K562 (cell line): ENCODE measurements around the gene CDH1. TPM values are rescaled to one million over a fixed set of nuclear protein-coding genes. Genes with fewer than 3 reads are reported as not detected.

ENCODE experiments used
- ATAC-seq: fragments of 200-7000 bp; cut with Tn5 transposase; 3 replicates; pipeline ENCODE4 v1.9.1; 2020; ENCODE audit warnings: moderate library complexity
- BruUV-seq: library from RNA; stranded (reverse); fragments of 400-500 nt; replicated peaks from 2 replicates; lab custom pipeline; 2021; lab: Mats Ljungman, UMichigan
- CTCF ChIA-PET: fragments of 300-600 bp; formaldehyde crosslinking; extraction: SDS; loops from one replicate; lab custom pipeline; 2021; ENCODE audit warnings: low intra/inter-chr PET ratio; lab: Yijun Ruan, JAX
- POLR2A ChIA-PET: fragments of 300-600, 350-650 bp; sonication (Branson Sonifier 250); formaldehyde crosslinking; extraction: SDS; loops from one replicate; lab custom pipeline; 2021; ENCODE audit warnings: antibody characterized with exemption, inconsistent platforms; lab: Yijun Ruan, JAX
- DNase-seq, 4 experiments: peaks; one replicate each; pipeline versions ENCODE4 v3.0.0 to v3.0.0-alpha.2; 2011 to 2018; ENCODE audit warnings: low spot score in 3 of 4, mixed read lengths in 3 of 4; ENCODE audit errors: extremely low read depth in 1 of 4
- FAIRE-seq: peaks from 2 replicates; lab custom pipeline; 2011; peaks lifted over from hg19 to GRCh38; lab: Jason Lieb, UNC
- H2AFZ ChIP-seq: 2 replicates; pipeline ENCODE4 v1.6.0; 2011; ENCODE audit warnings: low read depth, low read length, control low read depth, inconsistent platforms
- H3K27ac ChIP-seq: fragments of 200-600 bp; 3 replicates; pipeline ENCODE4 v1.8.0; 2011; ENCODE audit warnings: low read depth, mild to moderate bottlenecking, control low read depth, inconsistent platforms, low read length, moderate library complexity, mixed read lengths; ENCODE audit errors: extremely low read depth
- H3K27me3 ChIP-seq, 2 experiments: fragments of 300-600 bp in 1 of 2; 2 replicates in 1 of 2; 3 replicates in 1 of 2; pipeline versions ENCODE4 v1.6.0 to v1.8.0; 2011; ENCODE audit warnings: inconsistent platforms in 2 of 2, low read length in 2 of 2, mild to moderate bottlenecking in 1 of 2, mixed read lengths in 1 of 2, moderate library complexity in 1 of 2; ENCODE audit not compliant: control insufficient read depth in 2 of 2, insufficient read depth in 2 of 2
- H3K36me3 ChIP-seq: fragments of 300-600 bp; 3 replicates; pipeline ENCODE4 v1.8.0; 2011; ENCODE audit warnings: mild to moderate bottlenecking, low read length, inconsistent platforms; ENCODE audit not compliant: control insufficient read depth, insufficient read depth
- H3K4me1 ChIP-seq, 2 experiments: fragments of 200-600 bp in 1 of 2; replicated peaks in 1 of 2; 2 replicates in 1 of 2; 3 replicates in 1 of 2; pipeline versions ENCODE4 v1.5.1 to v1.8.0; 2011; ENCODE audit warnings: inconsistent platforms in 2 of 2, low read length in 2 of 2, mild to moderate bottlenecking in 1 of 2, mixed read lengths in 1 of 2, moderate library complexity in 1 of 2; ENCODE audit not compliant: control insufficient read depth in 2 of 2, insufficient read depth in 2 of 2
- H3K4me2 ChIP-seq: 2 replicates; pipeline ENCODE4 v1.6.1; 2011; ENCODE audit warnings: low read length, control low read depth, inconsistent platforms, mixed read lengths; ENCODE audit not compliant: insufficient read depth
- H3K4me3 ChIP-seq: fragments of 200-600 bp; sonication (generic), shearing (Covaris generic); 2 replicates; pipeline ENCODE4 v1.5.1; 2016; ENCODE audit warnings: control low read depth, inconsistent platforms
- H3K79me2 ChIP-seq: fragments of 200-600 bp; 3 replicates; pipeline ENCODE4 v1.8.0; 2011; ENCODE audit warnings: low read length, inconsistent platforms; ENCODE audit not compliant: control insufficient read depth, insufficient read depth
- H3K9ac ChIP-seq, 2 experiments: 2 replicates each; pipeline versions ENCODE4 v1.6.0 to v1.6.1; 2011; ENCODE audit warnings: low read depth in 2 of 2, low read length in 2 of 2, control low read depth in 1 of 2, inconsistent platforms in 1 of 2, mild to moderate bottlenecking in 1 of 2, mixed read lengths in 1 of 2; ENCODE audit not compliant: insufficient read depth in 1 of 2
- H3K9me1 ChIP-seq: one replicate; pipeline ENCODE4 v1.6.0; 2011; ENCODE audit warnings: inconsistent platforms, mild to moderate bottlenecking, low read length, moderate library complexity; ENCODE audit not compliant: control insufficient read depth, insufficient read depth
- H3K9me3 ChIP-seq: replicated peaks from 2 replicates; pipeline ENCODE4 v1.5.1; 2011; ENCODE audit warnings: low read depth, low read length, inconsistent platforms; ENCODE audit not compliant: control insufficient read depth, insufficient read depth
- H4K20me1 ChIP-seq: replicated peaks from 2 replicates; pipeline ENCODE4 v1.6.1; 2011; ENCODE audit warnings: low read length, inconsistent platforms, mixed read lengths; ENCODE audit not compliant: control insufficient read depth, insufficient read depth
- EHMT2 ChIP-seq: fragments of 450-650 bp; IDR thresholded peaks from 2 replicates; pipeline ENCODE4 v1.6.1; 2018; ENCODE audit warnings: antibody characterized with exemption
- MED1 ChIP-seq: sonication (generic); formaldehyde crosslinking; IDR thresholded peaks from 2 replicates; pipeline ENCODE4 v1.8.1; 2023; ENCODE audit warnings: missing genetic modification reagents, borderline replicate concordance
- RBM22 ChIP-seq: fragments of 200-400 bp; formaldehyde crosslinking; IDR thresholded peaks from 2 replicates; pipeline ENCODE4 v1.6.1; 2018; ENCODE audit warnings: low read length, low read depth; ENCODE audit not compliant: poor library complexity, severe bottlenecking
- WGBS: fragments of 100-300 bp; shearing (Covaris generic); methylation state at CpG from one replicate; pipeline ENCODE4 v1.1.6; 2016; ENCODE audit warnings: low coverage, mixed read lengths; ENCODE audit not compliant: insufficient coverage; ENCODE audit errors: missing lambda C conversion rate; 5-methylcytosine and 5-hydroxymethylcytosine counted together
- in situ Hi-C: fragments of 300-500 bp; cut with MboI; formaldehyde crosslinking; loops from 4 replicates; pipeline ENCODE4 v1.15.0; 2018; ENCODE audit warnings: inconsistent platforms, mixed read lengths
- intact Hi-C: fragments of 100-400 bp; cut with micrococcal nuclease; formaldehyde crosslinking; loops from 2 replicates; pipeline ENCODE4 v1.14.2; 2022
- polyA plus RNA-seq, 8 experiments: library from polyadenylated mRNA; depleted of rRNA in 4 of 8; stranded (reverse) in 5 of 8; unstranded in 3 of 8; fragments of >200 nt; fragmentation: Nextera tagmentation in 2 of 8; fragmentation: Illumina TruSeq in 1 of 8; extraction: Ambion mirVana in 2 of 8; extraction: Trizol in 1 of 8; gene quantifications; 2 replicates each; pipeline versions ENCODE4 v1.2.1 to v1.2.3, GENCODE V29; 2011 to 2014; ENCODE audit warnings: inconsistent platforms in 1 of 8, missing spikeins in 1 of 8
- total RNA-seq, 7 experiments: library from RNA; depleted of rRNA in 6 of 7; stranded (reverse); fragments of >200 nt in 6 of 7; fragmentation: Illumina TruSeq in 2 of 7; extraction: Trizol in 2 of 7; gene quantifications; 2 replicates each; pipeline versions ENCODE4 v1.2.1 to v1.2.3, GENCODE V29; 2011 to 2021; ENCODE audit warnings: low replicate concordance in 1 of 7
- TF ChIP-seq, protein P1 (sequence below), 2 experiments: fragments of 450-650 bp; IDR thresholded peaks; 2 replicates each; pipeline ENCODE4 v1.6.1; 2018; ENCODE audit warnings: mild to moderate bottlenecking in 2 of 2, low read depth in 1 of 2; ENCODE audit not compliant: partially characterized antibody in 2 of 2
- TF ChIP-seq, protein P2 (sequence below): sonication (generic); IDR thresholded peaks from 2 replicates; pipeline ENCODE4 v1.6.1; 2016
- TF ChIP-seq, protein P3 (sequence below): sonication (generic); formaldehyde crosslinking; IDR thresholded peaks from 2 replicates; pipeline ENCODE4 v1.8.1; 2022; ENCODE audit warnings: missing genetic modification reagents
- TF ChIP-seq, protein P4 (sequence below): sonication (generic); formaldehyde crosslinking; IDR thresholded peaks from 2 replicates; pipeline ENCODE4 v1.8.1; 2023; ENCODE audit warnings: missing genetic modification reagents, mild to moderate bottlenecking, borderline replicate concordance

Gene CDH1
- total and polyA plus RNA-seq, 9 of the 15 experiments (the other 6 are each of a cell fraction or from before 2014, with no cell fraction given): 0.01 to 0.69 TPM; not detected in 7

DNA sequence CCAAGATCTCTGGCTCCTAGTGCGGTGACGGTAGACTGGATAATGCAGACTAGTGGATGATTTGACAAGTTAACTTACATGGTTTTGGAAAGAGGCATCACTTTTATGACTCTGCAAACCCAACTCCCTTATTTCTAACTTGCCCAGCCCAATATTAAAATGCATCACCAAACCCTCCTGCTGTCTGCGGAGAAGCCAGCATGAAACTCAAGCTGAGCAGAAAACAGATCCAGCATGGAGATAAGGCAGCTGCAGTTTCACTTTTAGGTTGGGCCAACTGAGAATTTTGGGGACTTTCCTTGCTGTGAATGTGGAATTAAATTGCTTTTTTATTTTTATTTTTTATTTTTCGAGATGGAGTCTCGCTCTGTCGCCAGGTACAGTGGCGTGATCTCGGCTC, 27.8 kb downstream of the CDH1 start (continued):
- no peak for TF ChIP-seq EHMT2
- TF ChIP-seq, protein P1, sequence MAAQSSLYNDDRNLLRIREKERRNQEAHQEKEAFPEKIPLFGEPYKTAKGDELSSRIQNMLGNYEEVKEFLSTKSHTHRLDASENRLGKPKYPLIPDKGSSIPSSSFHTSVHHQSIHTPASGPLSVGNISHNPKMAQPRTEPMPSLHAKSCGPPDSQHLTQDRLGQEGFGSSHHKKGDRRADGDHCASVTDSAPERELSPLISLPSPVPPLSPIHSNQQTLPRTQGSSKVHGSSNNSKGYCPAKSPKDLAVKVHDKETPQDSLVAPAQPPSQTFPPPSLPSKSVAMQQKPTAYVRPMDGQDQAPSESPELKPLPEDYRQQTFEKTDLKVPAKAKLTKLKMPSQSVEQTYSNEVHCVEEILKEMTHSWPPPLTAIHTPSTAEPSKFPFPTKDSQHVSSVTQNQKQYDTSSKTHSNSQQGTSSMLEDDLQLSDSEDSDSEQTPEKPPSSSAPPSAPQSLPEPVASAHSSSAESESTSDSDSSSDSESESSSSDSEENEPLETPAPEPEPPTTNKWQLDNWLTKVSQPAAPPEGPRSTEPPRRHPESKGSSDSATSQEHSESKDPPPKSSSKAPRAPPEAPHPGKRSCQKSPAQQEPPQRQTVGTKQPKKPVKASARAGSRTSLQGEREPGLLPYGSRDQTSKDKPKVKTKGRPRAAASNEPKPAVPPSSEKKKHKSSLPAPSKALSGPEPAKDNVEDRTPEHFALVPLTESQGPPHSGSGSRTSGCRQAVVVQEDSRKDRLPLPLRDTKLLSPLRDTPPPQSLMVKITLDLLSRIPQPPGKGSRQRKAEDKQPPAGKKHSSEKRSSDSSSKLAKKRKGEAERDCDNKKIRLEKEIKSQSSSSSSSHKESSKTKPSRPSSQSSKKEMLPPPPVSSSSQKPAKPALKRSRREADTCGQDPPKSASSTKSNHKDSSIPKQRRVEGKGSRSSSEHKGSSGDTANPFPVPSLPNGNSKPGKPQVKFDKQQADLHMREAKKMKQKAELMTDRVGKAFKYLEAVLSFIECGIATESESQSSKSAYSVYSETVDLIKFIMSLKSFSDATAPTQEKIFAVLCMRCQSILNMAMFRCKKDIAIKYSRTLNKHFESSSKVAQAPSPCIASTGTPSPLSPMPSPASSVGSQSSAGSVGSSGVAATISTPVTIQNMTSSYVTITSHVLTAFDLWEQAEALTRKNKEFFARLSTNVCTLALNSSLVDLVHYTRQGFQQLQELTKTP (IDR thresholded peaks at IDR 0.05; ENCODE audit: low read depth in 1 of 2, partially characterized antibody in 2 of 2): no peak
- TF ChIP-seq, protein P2, sequence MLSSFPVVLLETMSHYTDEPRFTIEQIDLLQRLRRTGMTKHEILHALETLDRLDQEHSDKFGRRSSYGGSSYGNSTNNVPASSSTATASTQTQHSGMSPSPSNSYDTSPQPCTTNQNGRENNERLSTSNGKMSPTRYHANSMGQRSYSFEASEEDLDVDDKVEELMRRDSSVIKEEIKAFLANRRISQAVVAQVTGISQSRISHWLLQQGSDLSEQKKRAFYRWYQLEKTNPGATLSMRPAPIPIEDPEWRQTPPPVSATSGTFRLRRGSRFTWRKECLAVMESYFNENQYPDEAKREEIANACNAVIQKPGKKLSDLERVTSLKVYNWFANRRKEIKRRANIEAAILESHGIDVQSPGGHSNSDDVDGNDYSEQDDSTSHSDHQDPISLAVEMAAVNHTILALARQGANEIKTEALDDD: peak; percentile 45; the same call in 1 of the 2 replicates

DNA sequence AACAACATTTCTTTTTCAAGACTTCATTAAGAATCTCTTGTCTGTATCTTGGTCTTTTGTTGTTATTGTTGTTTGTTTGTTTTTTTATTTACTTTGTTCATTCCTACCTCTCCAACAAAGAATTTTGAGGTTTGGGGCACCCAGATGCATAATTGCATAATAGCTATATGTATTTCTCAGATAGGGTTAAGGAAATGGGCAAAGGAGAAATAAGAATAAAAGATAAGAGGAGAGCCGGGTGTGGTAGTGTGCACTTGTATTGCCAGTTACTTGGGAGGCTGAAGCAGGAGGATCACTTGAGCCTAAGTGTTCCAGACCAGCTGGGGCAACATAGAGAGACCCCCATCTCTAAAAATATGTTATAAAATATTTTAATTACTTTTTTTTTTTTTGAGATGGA, 30.5 kb downstream of the CDH1 start:
- intact Hi-C loops (no loop called here), in situ Hi-C loops (no loop called here)
- H3K9me1 ChIP-seq: no peaks in the 10 kb centered on the region
- BruUV-seq: no TSS peak
- H3K4me3 ChIP-seq: no peak overlapping the region
- no peaks in the 10 kb centered on the region for H3K9me3 ChIP-seq
- H3K27ac ChIP-seq: no peak overlapping the region
- ChIA-PET POLR2A (interaction anchor here (0.6 to 2.0 kb wide), 2 partner anchors 11 to 26 kb away, joined by 3 to 4 read pairs; no protein-coding TSS in a partner anchor), CTCF (no interaction called here)
- H2AFZ ChIP-seq: no peak overlapping the region
- H3K27me3 ChIP-seq: no peaks in the 10 kb centered on the region
- 15% methylated on average over 1 of the region's 1 CpG for WGBS
- H3K4me1 ChIP-seq: peaks cover 10 to 31% of the 10 kb centered on the region in 2 experiments; a peak in 4 of 5 replicates
- no peak overlapping the region for H3K4me2 ChIP-seq
- FAIRE-seq: no peak
- no peak overlapping the region for H3K9ac ChIP-seq
- H4K20me1 ChIP-seq: no peaks in the 10 kb centered on the region; the same call in 1 of the 2 replicates
- H3K36me3 ChIP-seq: no peaks in the 10 kb centered on the region
- H3K79me2 ChIP-seq: no peaks in the 10 kb centered on the region
- ATAC-seq: no peak
- DNase-seq: no peak
- TF ChIP-seq RBM22 (no peak), MED1 (CRISPR knock-in tag) (no peak)
- TF ChIP-seq, protein P3, sequence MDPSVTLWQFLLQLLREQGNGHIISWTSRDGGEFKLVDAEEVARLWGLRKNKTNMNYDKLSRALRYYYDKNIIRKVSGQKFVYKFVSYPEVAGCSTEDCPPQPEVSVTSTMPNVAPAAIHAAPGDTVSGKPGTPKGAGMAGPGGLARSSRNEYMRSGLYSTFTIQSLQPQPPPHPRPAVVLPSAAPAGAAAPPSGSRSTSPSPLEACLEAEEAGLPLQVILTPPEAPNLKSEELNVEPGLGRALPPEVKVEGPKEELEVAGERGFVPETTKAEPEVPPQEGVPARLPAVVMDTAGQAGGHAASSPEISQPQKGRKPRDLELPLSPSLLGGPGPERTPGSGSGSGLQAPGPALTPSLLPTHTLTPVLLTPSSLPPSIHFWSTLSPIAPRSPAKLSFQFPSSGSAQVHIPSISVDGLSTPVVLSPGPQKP (CRISPR knock-in tag): no peak
- TF ChIP-seq, protein P4, sequence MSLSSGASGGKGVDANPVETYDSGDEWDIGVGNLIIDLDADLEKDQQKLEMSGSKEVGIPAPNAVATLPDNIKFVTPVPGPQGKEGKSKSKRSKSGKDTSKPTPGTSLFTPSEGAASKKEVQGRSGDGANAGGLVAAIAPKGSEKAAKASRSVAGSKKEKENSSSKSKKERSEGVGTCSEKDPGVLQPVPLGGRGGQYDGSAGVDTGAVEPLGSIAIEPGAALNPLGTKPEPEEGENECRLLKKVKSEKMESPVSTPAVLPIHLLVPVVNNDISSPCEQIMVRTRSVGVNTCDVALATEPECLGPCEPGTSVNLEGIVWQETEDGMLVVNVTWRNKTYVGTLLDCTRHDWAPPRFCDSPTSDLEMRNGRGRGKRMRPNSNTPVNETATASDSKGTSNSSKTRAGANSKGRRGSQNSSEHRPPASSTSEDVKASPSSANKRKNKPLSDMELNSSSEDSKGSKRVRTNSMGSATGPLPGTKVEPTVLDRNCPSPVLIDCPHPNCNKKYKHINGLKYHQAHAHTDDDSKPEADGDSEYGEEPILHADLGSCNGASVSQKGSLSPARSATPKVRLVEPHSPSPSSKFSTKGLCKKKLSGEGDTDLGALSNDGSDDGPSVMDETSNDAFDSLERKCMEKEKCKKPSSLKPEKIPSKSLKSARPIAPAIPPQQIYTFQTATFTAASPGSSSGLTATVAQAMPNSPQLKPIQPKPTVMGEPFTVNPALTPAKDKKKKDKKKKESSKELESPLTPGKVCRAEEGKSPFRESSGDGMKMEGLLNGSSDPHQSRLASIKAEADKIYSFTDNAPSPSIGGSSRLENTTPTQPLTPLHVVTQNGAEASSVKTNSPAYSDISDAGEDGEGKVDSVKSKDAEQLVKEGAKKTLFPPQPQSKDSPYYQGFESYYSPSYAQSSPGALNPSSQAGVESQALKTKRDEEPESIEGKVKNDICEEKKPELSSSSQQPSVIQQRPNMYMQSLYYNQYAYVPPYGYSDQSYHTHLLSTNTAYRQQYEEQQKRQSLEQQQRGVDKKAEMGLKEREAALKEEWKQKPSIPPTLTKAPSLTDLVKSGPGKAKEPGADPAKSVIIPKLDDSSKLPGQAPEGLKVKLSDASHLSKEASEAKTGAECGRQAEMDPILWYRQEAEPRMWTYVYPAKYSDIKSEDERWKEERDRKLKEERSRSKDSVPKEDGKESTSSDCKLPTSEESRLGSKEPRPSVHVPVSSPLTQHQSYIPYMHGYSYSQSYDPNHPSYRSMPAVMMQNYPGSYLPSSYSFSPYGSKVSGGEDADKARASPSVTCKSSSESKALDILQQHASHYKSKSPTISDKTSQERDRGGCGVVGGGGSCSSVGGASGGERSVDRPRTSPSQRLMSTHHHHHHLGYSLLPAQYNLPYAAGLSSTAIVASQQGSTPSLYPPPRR (CRISPR knock-in tag): no peak
